Panc1 (cell line): ENCODE measurements around the gene SEMA5B.

Source experiments
- POLR2AphosphoS5 ChIP-seq: IDR thresholded peaks from 2 replicates; pipeline ENCODE4 v1.6.1; 2012; ENCODE audit warnings: mild to moderate bottlenecking, low read depth, low read length, moderate library complexity
- REST ChIP-seq, 2 experiments: IDR thresholded peaks; 2 replicates each; pipeline ENCODE4 v1.6.1; 2011 to 2012; ENCODE audit warnings: low read depth in 2 of 2, control low read depth in 1 of 2, low read length in 1 of 2, mild to moderate bottlenecking in 1 of 2, moderate library complexity in 1 of 2; ENCODE audit not compliant: insufficient read depth in 1 of 2
- TF ChIP-seq, protein P1 (sequence below): fragments of 450-650 bp; IDR thresholded peaks from 2 replicates; pipeline ENCODE4 v1.5.1; 2017; ENCODE audit warnings: mild to moderate bottlenecking

- TF ChIP-seq, protein P1, sequence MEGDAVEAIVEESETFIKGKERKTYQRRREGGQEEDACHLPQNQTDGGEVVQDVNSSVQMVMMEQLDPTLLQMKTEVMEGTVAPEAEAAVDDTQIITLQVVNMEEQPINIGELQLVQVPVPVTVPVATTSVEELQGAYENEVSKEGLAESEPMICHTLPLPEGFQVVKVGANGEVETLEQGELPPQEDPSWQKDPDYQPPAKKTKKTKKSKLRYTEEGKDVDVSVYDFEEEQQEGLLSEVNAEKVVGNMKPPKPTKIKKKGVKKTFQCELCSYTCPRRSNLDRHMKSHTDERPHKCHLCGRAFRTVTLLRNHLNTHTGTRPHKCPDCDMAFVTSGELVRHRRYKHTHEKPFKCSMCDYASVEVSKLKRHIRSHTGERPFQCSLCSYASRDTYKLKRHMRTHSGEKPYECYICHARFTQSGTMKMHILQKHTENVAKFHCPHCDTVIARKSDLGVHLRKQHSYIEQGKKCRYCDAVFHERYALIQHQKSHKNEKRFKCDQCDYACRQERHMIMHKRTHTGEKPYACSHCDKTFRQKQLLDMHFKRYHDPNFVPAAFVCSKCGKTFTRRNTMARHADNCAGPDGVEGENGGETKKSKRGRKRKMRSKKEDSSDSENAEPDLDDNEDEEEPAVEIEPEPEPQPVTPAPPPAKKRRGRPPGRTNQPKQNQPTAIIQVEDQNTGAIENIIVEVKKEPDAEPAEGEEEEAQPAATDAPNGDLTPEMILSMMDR: no peak
- TF ChIP-seq POLR2AphosphoS5: no peak
- TF ChIP-seq REST (IDR thresholded peaks at IDR 0.05; ENCODE audit: insufficient read depth in 1 of 2, low read depth in 2 of 2, low read length in 1 of 2): no peak
Measured at GRCh38 chr3:122902326-122902725, 125.2 kb downstream of the SEMA5B start.
